Measurements from ENCODE around the gene IL1RL2.

GRCh38 chr2:102250278-102250821 lies 63.5 kb downstream of the IL1RL2 start:
- TF ChIP-seq, protein P1, sequence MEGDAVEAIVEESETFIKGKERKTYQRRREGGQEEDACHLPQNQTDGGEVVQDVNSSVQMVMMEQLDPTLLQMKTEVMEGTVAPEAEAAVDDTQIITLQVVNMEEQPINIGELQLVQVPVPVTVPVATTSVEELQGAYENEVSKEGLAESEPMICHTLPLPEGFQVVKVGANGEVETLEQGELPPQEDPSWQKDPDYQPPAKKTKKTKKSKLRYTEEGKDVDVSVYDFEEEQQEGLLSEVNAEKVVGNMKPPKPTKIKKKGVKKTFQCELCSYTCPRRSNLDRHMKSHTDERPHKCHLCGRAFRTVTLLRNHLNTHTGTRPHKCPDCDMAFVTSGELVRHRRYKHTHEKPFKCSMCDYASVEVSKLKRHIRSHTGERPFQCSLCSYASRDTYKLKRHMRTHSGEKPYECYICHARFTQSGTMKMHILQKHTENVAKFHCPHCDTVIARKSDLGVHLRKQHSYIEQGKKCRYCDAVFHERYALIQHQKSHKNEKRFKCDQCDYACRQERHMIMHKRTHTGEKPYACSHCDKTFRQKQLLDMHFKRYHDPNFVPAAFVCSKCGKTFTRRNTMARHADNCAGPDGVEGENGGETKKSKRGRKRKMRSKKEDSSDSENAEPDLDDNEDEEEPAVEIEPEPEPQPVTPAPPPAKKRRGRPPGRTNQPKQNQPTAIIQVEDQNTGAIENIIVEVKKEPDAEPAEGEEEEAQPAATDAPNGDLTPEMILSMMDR (conservative IDR thresholded peaks at IDR 0.05; ENCODE audit: low read length): no peak
- TF ChIP-seq EZH2phosphoT487 (IDR thresholded peaks at IDR 0.05; ENCODE audit: borderline replicate concordance): no peak

All from Loucy (cell line).